GM23338 (cell line): ENCODE data around the gene GRIA4. TPM values are rescaled to one million over a fixed set of nuclear protein-coding genes. Genes with fewer than 3 reads are reported as not detected.

Experiments used
- ATAC-seq: fragments of 200-7000 bp; cut with Tn5 transposase; 3 replicates; pipeline ENCODE4 v1.9.1; 2020
- DNase-seq: peaks from one replicate; pipeline ENCODE4 v3.0.0-alpha.2; 2015; ENCODE audit warnings: low spot score
- H2AFZ ChIP-seq: fragments of 200-600 bp; sonication (generic); 2 replicates; pipeline ENCODE4 v1.8.0; 2016; ENCODE audit warnings: antibody characterized with exemption, mild to moderate bottlenecking, moderate library complexity
- H3F3A ChIP-seq: fragments of 200-600 bp; sonication (generic); replicated peaks from 2 replicates; pipeline ENCODE4 v1.8.0; 2017; ENCODE audit warnings: antibody characterized with exemption, mixed run types, low read depth
- H3K27ac ChIP-seq: fragments of 200-600 bp; sonication (generic); 2 replicates; pipeline ENCODE4 v1.6.1; 2016; ENCODE audit warnings: low read depth
- H3K27me3 ChIP-seq: fragments of 200-600 bp; sonication (generic); 2 replicates; pipeline ENCODE4 v1.8.0; 2016; ENCODE audit warnings: mild to moderate bottlenecking, mixed run types, moderate library complexity; ENCODE audit not compliant: insufficient read depth
- H3K36me3 ChIP-seq: fragments of 200-600 bp; sonication (generic); 2 replicates; pipeline ENCODE4 v1.8.0; 2016; ENCODE audit warnings: mild to moderate bottlenecking; ENCODE audit not compliant: insufficient read depth
- H3K4me1 ChIP-seq: fragments of 200-600 bp; sonication (generic); 2 replicates; pipeline ENCODE4 v1.8.0; 2016; ENCODE audit warnings: mild to moderate bottlenecking, moderate library complexity; ENCODE audit not compliant: insufficient read depth
- H3K4me2 ChIP-seq: fragments of 200-600 bp; sonication (generic); 2 replicates; pipeline ENCODE4 v1.7.1; 2017; ENCODE audit warnings: mixed run types
- H3K4me3 ChIP-seq: fragments of 200-600 bp; sonication (generic); 2 replicates; pipeline ENCODE4 v1.6.1; 2016; ENCODE audit warnings: mixed run types
- H3K79me2 ChIP-seq: fragments of 200-600 bp; sonication (generic); replicated peaks from 2 replicates; pipeline ENCODE4 v1.8.0; 2017; ENCODE audit warnings: mild to moderate bottlenecking; ENCODE audit not compliant: insufficient read depth
- H3K9me2 ChIP-seq: fragments of 200-600 bp; sonication (generic); 2 replicates; pipeline ENCODE4 v1.8.0; 2017; ENCODE audit not compliant: insufficient read depth
- H4K20me1 ChIP-seq: fragments of 200-600 bp; sonication (generic); replicated peaks from 2 replicates; pipeline ENCODE4 v1.8.0; 2017; ENCODE audit warnings: mild to moderate bottlenecking; ENCODE audit not compliant: insufficient read depth
- H3K27ac Mint-ChIP-seq: 2 replicates; pipeline ENCODE4 v1.8.0; 2020; ENCODE audit warnings: inconsistent platforms, mild to moderate bottlenecking, moderate library complexity, mixed read lengths
- H3K27me3 Mint-ChIP-seq: 3 replicates; pipeline ENCODE4 v1.8.0; 2022; ENCODE audit warnings: low read depth, mild to moderate bottlenecking, moderate library complexity, mixed read lengths, inconsistent platforms; ENCODE audit not compliant: insufficient read depth, poor library complexity
- H3K36me3 Mint-ChIP-seq: 3 replicates; pipeline ENCODE4 v1.8.0; 2021; ENCODE audit warnings: low read depth, mild to moderate bottlenecking, inconsistent platforms, moderate library complexity, mixed read lengths
- H3K4me1 Mint-ChIP-seq: 3 replicates; pipeline ENCODE4 v1.8.0; 2020; ENCODE audit warnings: mild to moderate bottlenecking, inconsistent platforms, mixed read lengths
- H3K4me3 Mint-ChIP-seq: 3 replicates; pipeline ENCODE4 v1.8.0; 2021; ENCODE audit warnings: moderate library complexity, mild to moderate bottlenecking, inconsistent platforms, mixed read lengths
- H3K9me3 Mint-ChIP-seq: 3 replicates; pipeline ENCODE4 v1.8.0; 2020; ENCODE audit warnings: moderate library complexity, mild to moderate bottlenecking, inconsistent platforms, mixed read lengths
- CREB1 ChIP-seq: fragments of 250-450 bp; sonication (Bioruptor Pico); IDR thresholded peaks from 2 replicates; pipeline ENCODE4 v1.5.0; 2020; ENCODE audit warnings: low read depth, mild to moderate bottlenecking, moderate library complexity
- EZH2 ChIP-seq: fragments of 200-600 bp; sonication (generic); IDR thresholded peaks from one replicate; pipeline ENCODE4 v1.8.0; 2017; ENCODE audit warnings: antibody characterized with exemption, mild to moderate bottlenecking, low read depth; ENCODE audit not compliant: unreplicated experiment
- EZH2phosphoT487 ChIP-seq: fragments of 200-600 bp; sonication (generic); IDR thresholded peaks from one replicate; pipeline ENCODE4 v1.8.1; 2018; ENCODE audit warnings: antibody characterized with exemption; ENCODE audit not compliant: unreplicated experiment
- JUNB ChIP-seq: IDR thresholded peaks from one replicate; pipeline ENCODE4 v1.6.1; 2016; ENCODE audit warnings: antibody characterized with exemption; ENCODE audit not compliant: unreplicated experiment
- NANOG ChIP-seq: IDR thresholded peaks from 2 replicates; pipeline ENCODE4 v1.6.1; 2016; ENCODE audit warnings: antibody characterized with exemption, borderline replicate concordance
- POLR2AphosphoS5 ChIP-seq: IDR thresholded peaks from 2 replicates; pipeline ENCODE4 v1.6.1; 2016; ENCODE audit warnings: antibody characterized with exemption, low read depth
- STAT1 ChIP-seq: IDR thresholded peaks from one replicate; pipeline ENCODE4 v1.6.1; 2016; ENCODE audit warnings: antibody characterized with exemption; ENCODE audit not compliant: unreplicated experiment
- ZNF114 ChIP-seq: fragments of 250-450 bp; sonication (Bioruptor Pico); IDR thresholded peaks from 2 replicates; pipeline ENCODE4 v1.5.0; 2020; ENCODE audit warnings: mild to moderate bottlenecking, moderate library complexity
- ZNF331 ChIP-seq: fragments of 250-450 bp; sonication (Bioruptor Pico); IDR thresholded peaks from 2 replicates; pipeline ENCODE4 v1.5.0; 2020; ENCODE audit warnings: low read depth, mild to moderate bottlenecking, moderate library complexity
- polyA plus RNA-seq: library from polyadenylated mRNA; unstranded; fragments of >200 nt; fragmentation: Nextera tagmentation; extraction: Ambion mirVana; gene quantifications from 2 replicates; pipeline ENCODE4 v1.2.1, GENCODE V29; 2016
- total RNA-seq: library from RNA; depleted of rRNA; stranded (reverse); fragments of >200 nt; shearing (Covaris generic); gene quantifications from 2 replicates; pipeline ENCODE4 v1.2.3, GENCODE V29; 2014
- TF ChIP-seq, protein P1 (sequence below), 2 experiments: fragments of 200-600 bp in 1 of 2; sonication (generic) in 1 of 2; conservative IDR thresholded peaks; 2 replicates each; pipeline versions ENCODE4 v1.5.1 to v1.6.1; 2016 to 2017; ENCODE audit warnings: antibody characterized with exemption in 2 of 2, low read depth in 2 of 2, mild to moderate bottlenecking in 2 of 2, moderate library complexity in 1 of 2
- TF ChIP-seq, protein P2 (sequence below): IDR thresholded peaks from one replicate; pipeline ENCODE4 v1.6.1; 2018; ENCODE audit warnings: antibody characterized with exemption; ENCODE audit not compliant: unreplicated experiment
- TF ChIP-seq, protein P3 (sequence below): fragments of 250-450 bp; sonication (Bioruptor Pico); IDR thresholded peaks from 2 replicates; pipeline ENCODE4 v1.5.0; 2020; ENCODE audit warnings: mild to moderate bottlenecking, moderate library complexity
- TF ChIP-seq, protein P4 (sequence below): IDR thresholded peaks from 2 replicates; pipeline ENCODE4 v1.6.1; 2016; ENCODE audit warnings: antibody characterized with exemption

The GRIA4 gene
- total and polyA plus RNA-seq, 2 experiments from 2014 or later, result 17.8 to 71.1 TPM

DNA sequence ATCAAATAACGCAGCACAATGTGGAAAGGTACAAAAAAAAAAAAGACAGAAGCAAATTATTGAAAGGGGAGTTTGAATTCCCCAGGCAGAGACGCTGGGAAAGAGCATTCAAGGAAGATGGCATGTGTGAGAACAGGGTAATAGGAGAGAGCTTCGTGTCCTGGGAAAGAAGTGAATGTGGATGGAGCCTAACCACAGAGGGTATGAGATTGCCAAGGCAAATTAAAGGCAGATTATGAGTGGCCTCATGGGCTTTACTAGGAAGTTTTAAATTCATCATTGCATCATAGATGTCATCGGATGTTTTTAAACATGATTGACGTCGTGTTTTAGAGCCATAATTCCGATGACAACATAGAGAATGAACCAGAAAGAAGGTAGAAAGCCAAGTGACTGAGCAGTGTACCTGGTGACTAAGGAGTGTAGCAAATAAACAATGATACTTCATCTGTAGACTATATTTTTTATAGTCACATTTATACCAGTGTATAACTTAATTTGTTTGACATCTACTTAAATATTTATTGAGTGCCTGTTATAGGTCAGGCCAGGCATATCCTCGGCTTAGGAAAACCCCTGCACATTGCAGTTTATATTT is 260.7 kb downstream of the GRIA4 start:
- H3K4me2 ChIP-seq, result no peak overlapping the region
- ATAC-seq (no peak), DNase-seq (no peak)
- no peaks in the 10 kb centered on the region for H3K27me3 ChIP-seq
- no peak overlapping the region for H2AFZ ChIP-seq
- H3F3A ChIP-seq, result no peaks in the 10 kb centered on the region
- no peaks in the 10 kb centered on the region for H3K27me3 Mint-ChIP-seq
- H3K36me3 Mint-ChIP-seq, result peaks cover 5% of the 10 kb centered on the region; the same call in 2 of the 3 replicates
- H3K4me3 Mint-ChIP-seq, result no peak overlapping the region
- H3K27ac Mint-ChIP-seq, result no peak overlapping the region
- TF ChIP-seq POLR2AphosphoS5, result no peak
- TF ChIP-seq, protein P1, sequence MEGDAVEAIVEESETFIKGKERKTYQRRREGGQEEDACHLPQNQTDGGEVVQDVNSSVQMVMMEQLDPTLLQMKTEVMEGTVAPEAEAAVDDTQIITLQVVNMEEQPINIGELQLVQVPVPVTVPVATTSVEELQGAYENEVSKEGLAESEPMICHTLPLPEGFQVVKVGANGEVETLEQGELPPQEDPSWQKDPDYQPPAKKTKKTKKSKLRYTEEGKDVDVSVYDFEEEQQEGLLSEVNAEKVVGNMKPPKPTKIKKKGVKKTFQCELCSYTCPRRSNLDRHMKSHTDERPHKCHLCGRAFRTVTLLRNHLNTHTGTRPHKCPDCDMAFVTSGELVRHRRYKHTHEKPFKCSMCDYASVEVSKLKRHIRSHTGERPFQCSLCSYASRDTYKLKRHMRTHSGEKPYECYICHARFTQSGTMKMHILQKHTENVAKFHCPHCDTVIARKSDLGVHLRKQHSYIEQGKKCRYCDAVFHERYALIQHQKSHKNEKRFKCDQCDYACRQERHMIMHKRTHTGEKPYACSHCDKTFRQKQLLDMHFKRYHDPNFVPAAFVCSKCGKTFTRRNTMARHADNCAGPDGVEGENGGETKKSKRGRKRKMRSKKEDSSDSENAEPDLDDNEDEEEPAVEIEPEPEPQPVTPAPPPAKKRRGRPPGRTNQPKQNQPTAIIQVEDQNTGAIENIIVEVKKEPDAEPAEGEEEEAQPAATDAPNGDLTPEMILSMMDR (conservative IDR thresholded peaks at IDR 0.05; ENCODE audit: low read depth in 2 of 2), result no peak
- TF ChIP-seq, protein P2, sequence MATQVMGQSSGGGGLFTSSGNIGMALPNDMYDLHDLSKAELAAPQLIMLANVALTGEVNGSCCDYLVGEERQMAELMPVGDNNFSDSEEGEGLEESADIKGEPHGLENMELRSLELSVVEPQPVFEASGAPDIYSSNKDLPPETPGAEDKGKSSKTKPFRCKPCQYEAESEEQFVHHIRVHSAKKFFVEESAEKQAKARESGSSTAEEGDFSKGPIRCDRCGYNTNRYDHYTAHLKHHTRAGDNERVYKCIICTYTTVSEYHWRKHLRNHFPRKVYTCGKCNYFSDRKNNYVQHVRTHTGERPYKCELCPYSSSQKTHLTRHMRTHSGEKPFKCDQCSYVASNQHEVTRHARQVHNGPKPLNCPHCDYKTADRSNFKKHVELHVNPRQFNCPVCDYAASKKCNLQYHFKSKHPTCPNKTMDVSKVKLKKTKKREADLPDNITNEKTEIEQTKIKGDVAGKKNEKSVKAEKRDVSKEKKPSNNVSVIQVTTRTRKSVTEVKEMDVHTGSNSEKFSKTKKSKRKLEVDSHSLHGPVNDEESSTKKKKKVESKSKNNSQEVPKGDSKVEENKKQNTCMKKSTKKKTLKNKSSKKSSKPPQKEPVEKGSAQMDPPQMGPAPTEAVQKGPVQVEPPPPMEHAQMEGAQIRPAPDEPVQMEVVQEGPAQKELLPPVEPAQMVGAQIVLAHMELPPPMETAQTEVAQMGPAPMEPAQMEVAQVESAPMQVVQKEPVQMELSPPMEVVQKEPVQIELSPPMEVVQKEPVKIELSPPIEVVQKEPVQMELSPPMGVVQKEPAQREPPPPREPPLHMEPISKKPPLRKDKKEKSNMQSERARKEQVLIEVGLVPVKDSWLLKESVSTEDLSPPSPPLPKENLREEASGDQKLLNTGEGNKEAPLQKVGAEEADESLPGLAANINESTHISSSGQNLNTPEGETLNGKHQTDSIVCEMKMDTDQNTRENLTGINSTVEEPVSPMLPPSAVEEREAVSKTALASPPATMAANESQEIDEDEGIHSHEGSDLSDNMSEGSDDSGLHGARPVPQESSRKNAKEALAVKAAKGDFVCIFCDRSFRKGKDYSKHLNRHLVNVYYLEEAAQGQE, result no peak
- TF ChIP-seq, protein P3, sequence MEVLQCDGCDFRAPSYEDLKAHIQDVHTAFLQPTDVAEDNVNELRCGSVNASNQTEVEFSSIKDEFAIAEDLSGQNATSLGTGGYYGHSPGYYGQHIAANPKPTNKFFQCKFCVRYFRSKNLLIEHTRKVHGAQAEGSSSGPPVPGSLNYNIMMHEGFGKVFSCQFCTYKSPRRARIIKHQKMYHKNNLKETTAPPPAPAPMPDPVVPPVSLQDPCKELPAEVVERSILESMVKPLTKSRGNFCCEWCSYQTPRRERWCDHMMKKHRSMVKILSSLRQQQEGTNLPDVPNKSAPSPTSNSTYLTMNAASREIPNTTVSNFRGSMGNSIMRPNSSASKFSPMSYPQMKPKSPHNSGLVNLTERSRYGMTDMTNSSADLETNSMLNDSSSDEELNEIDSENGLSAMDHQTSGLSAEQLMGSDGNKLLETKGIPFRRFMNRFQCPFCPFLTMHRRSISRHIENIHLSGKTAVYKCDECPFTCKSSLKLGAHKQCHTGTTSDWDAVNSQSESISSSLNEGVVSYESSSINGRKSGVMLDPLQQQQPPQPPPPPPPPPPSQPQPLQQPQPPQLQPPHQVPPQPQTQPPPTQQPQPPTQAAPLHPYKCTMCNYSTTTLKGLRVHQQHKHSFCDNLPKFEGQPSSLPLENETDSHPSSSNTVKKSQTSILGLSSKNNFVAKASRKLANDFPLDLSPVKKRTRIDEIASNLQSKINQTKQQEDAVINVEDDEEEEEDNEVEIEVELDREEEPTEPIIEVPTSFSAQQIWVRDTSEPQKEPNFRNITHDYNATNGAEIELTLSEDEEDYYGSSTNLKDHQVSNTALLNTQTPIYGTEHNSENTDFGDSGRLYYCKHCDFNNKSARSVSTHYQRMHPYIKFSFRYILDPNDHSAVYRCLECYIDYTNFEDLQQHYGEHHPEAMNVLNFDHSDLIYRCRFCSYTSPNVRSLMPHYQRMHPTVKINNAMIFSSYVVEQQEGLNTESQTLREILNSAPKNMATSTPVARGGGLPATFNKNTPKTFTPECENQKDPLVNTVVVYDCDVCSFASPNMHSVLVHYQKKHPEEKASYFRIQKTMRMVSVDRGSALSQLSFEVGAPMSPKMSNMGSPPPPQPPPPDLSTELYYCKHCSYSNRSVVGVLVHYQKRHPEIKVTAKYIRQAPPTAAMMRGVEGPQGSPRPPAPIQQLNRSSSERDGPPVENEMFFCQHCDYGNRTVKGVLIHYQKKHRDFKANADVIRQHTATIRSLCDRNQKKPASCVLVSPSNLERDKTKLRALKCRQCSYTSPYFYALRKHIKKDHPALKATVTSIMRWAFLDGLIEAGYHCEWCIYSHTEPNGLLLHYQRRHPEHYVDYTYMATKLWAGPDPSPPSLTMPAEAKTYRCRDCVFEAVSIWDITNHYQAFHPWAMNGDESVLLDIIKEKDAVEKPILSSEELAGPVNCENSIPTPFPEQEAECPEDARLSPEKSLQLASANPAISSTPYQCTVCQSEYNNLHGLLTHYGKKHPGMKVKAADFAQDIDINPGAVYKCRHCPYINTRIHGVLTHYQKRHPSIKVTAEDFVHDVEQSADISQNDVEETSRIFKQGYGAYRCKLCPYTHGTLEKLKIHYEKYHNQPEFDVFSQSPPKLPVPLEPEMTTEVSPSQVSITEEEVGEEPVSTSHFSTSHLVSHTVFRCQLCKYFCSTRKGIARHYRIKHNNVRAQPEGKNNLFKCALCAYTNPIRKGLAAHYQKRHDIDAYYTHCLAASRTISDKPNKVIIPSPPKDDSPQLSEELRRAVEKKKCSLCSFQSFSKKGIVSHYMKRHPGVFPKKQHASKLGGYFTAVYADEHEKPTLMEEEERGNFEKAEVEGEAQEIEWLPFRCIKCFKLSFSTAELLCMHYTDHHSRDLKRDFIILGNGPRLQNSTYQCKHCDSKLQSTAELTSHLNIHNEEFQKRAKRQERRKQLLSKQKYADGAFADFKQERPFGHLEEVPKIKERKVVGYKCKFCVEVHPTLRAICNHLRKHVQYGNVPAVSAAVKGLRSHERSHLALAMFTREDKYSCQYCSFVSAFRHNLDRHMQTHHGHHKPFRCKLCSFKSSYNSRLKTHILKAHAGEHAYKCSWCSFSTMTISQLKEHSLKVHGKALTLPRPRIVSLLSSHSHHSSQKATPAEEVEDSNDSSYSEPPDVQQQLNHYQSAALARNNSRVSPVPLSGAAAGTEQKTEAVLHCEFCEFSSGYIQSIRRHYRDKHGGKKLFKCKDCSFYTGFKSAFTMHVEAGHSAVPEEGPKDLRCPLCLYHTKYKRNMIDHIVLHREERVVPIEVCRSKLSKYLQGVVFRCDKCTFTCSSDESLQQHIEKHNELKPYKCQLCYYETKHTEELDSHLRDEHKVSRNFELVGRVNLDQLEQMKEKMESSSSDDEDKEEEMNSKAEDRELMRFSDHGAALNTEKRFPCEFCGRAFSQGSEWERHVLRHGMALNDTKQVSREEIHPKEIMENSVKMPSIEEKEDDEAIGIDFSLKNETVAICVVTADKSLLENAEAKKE (CRISPR knock-in tag), result no peak
- no peak for TF ChIP-seq ZNF114 (CRISPR knock-in tag)
- TF ChIP-seq, protein P4, sequence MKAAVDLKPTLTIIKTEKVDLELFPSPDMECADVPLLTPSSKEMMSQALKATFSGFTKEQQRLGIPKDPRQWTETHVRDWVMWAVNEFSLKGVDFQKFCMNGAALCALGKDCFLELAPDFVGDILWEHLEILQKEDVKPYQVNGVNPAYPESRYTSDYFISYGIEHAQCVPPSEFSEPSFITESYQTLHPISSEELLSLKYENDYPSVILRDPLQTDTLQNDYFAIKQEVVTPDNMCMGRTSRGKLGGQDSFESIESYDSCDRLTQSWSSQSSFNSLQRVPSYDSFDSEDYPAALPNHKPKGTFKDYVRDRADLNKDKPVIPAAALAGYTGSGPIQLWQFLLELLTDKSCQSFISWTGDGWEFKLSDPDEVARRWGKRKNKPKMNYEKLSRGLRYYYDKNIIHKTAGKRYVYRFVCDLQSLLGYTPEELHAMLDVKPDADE, result no peak
- no peak for TF ChIP-seq EZH2phosphoT487
- TF ChIP-seq NANOG, result no peak
- no peak for TF ChIP-seq ZNF331 (CRISPR knock-in tag)
- TF ChIP-seq STAT1, result no peak
- no peak for TF ChIP-seq CREB1 (CRISPR knock-in tag)
- TF ChIP-seq JUNB, result no peak
- TF ChIP-seq EZH2, result no peak
- peaks cover 12% of the 10 kb centered on the region; the same call in 2 of the 3 replicates for H3K9me3 Mint-ChIP-seq
- no peaks in the 10 kb centered on the region for H4K20me1 ChIP-seq
- peaks cover 12% of the 10 kb centered on the region for H3K4me1 Mint-ChIP-seq
- no peaks in the 10 kb centered on the region; the same call in 1 of the 2 replicates for H3K4me1 ChIP-seq
- H3K27ac ChIP-seq, result no peak overlapping the region
- H3K79me2 ChIP-seq, result no peaks in the 10 kb centered on the region
- no peaks in the 10 kb centered on the region for H3K36me3 ChIP-seq
- no peaks in the 10 kb centered on the region for H3K9me2 ChIP-seq
- no peak overlapping the region for H3K4me3 ChIP-seq
